H1 (cell line): ENCODE data around the gene UGT2A2. TPM values are rescaled to one million over a fixed set of nuclear protein-coding genes. Genes with fewer than 3 reads are reported as not detected.

Source experiments
- BRCA1 ChIP-seq: IDR thresholded peaks from 2 replicates; pipeline ENCODE4 v1.6.1; 2012; ENCODE audit warnings: low read depth, low read length, improper control_type of control experiment
- GABPA ChIP-seq: IDR thresholded peaks from 2 replicates; pipeline ENCODE4 v1.6.1; 2011; ENCODE audit warnings: mild to moderate bottlenecking, low read length, moderate library complexity, borderline replicate concordance; ENCODE audit not compliant: insufficient read depth
- JUND ChIP-seq: IDR thresholded peaks from 2 replicates; pipeline ENCODE4 v1.6.1; 2011; ENCODE audit warnings: mild to moderate bottlenecking, improper control_type of control experiment, low read length
- KDM4A ChIP-seq: IDR thresholded peaks from one replicate; pipeline ENCODE4 v1.7.1; 2012; ENCODE audit warnings: low read depth, mild to moderate bottlenecking, moderate library complexity, low read length, inconsistent platforms; ENCODE audit not compliant: severe bottlenecking
- SUZ12 ChIP-seq: fragments of 200-600 bp; sonication (generic); IDR thresholded peaks from 2 replicates; pipeline ENCODE4 v1.6.1; 2012; ENCODE audit warnings: mild to moderate bottlenecking, inconsistent platforms, low read length, moderate library complexity, mixed read lengths
- polyA plus RNA-seq, 7 experiments: library from polyadenylated mRNA; depleted of rRNA in 3 of 7; stranded (reverse) in 5 of 7; unstranded in 2 of 7; fragments of >200 nt in 5 of 7; fragments of 200-250 nt in 2 of 7; gene quantifications; 1 replicate in 5 of 7; 2 replicates in 1 of 7; 4 replicates in 1 of 7; pipeline versions ENCODE4 v1.2.1 to v1.2.3, GENCODE V29; 2011 to 2013; ENCODE audit warnings: missing spikeins in 2 of 7, mixed read lengths in 2 of 7
- total RNA-seq: library from RNA; stranded (reverse); fragmentation: NEBNext Ultra II Directional; extraction: Animal tissue kit (Norgen Biotek cat#: 25700); gene quantifications from 2 replicates; pipeline ENCODE4 v1.2.1, GENCODE V29; 2021

Gene UGT2A2
- total and polyA plus RNA-seq, 2 of the 8 experiments (the other 6 are each of a cell fraction or from before 2014, with no cell fraction given): not detected

- TF ChIP-seq BRCA1 (no peak), KDM4A (no peak), GABPA (no peak), SUZ12 (no peak), JUND (no peak)
- TF ChIP-seq, all 59 proteins: peak for 0
Measured at GRCh38 chr4:69600013-69600412, 39.4 kb downstream of the UGT2A2 start (continued).
